RWPE2 (cell line): ENCODE results near the gene SNX10.

Experiments used
- ATAC-seq: fragments of 200-7000 bp; cut with Tn5 transposase; 3 replicates; pipeline ENCODE4 v1.9.1; 2021; ENCODE audit warnings: low read depth
- DNase-seq: peaks from one replicate; pipeline ENCODE4 v3.0.0-alpha.2; 2020; ENCODE audit warnings: low spot score
- H3K27ac ChIP-seq: fragments of 450-650 bp; 2 replicates; pipeline ENCODE4 v1.5.1; 2017; ENCODE audit warnings: mild to moderate bottlenecking; ENCODE audit not compliant: poor library complexity, severe bottlenecking
- H3K27me3 ChIP-seq: fragments of 250-450 bp; sonication (Bioruptor Pico); 2 replicates; pipeline ENCODE4 v1.5.1; 2021; ENCODE audit warnings: mild to moderate bottlenecking, moderate library complexity; ENCODE audit not compliant: insufficient read depth, poor library complexity, severe bottlenecking
- H3K36me3 ChIP-seq: fragments of 250-450 bp; sonication (Bioruptor Pico); 2 replicates; pipeline ENCODE4 v1.5.1; 2020; ENCODE audit warnings: low read depth, mild to moderate bottlenecking, moderate library complexity
- H3K4me1 ChIP-seq: fragments of 250-450 bp; sonication (Bioruptor Pico); 2 replicates; pipeline ENCODE4 v1.5.1; 2021; ENCODE audit warnings: mild to moderate bottlenecking, moderate library complexity; ENCODE audit not compliant: insufficient read depth, poor library complexity, severe bottlenecking
- H3K4me3 ChIP-seq: fragments of 250-450 bp; sonication (Bioruptor Pico); 2 replicates; pipeline ENCODE4 v1.5.1; 2021; ENCODE audit warnings: mild to moderate bottlenecking, moderate library complexity; ENCODE audit not compliant: severe bottlenecking
- H3K9me3 ChIP-seq: fragments of 250-450 bp; sonication (Bioruptor Pico); 2 replicates; pipeline ENCODE4 v1.5.1; 2021; ENCODE audit warnings: mild to moderate bottlenecking, moderate library complexity; ENCODE audit not compliant: severe bottlenecking
- TF ChIP-seq, protein P1 (sequence below): fragments of 450-650 bp; IDR thresholded peaks from one replicate; pipeline ENCODE4 v1.5.1; 2017; ENCODE audit warnings: mild to moderate bottlenecking, moderate library complexity; ENCODE audit not compliant: poor library complexity, severe bottlenecking

Gene SNX10

GRCh38 chr7:26291251-26291650 is 411 bp upstream of the SNX10 start:
- no peak overlapping the region for H3K27ac ChIP-seq
- no peaks in the 10 kb centered on the region for H3K36me3 ChIP-seq
- H3K4me1 ChIP-seq = peaks cover 3% of the 10 kb centered on the region
- H3K4me3 ChIP-seq = peak overlapping the region; percentile 73
- no peaks in the 10 kb centered on the region for H3K9me3 ChIP-seq
- TF ChIP-seq, protein P1, sequence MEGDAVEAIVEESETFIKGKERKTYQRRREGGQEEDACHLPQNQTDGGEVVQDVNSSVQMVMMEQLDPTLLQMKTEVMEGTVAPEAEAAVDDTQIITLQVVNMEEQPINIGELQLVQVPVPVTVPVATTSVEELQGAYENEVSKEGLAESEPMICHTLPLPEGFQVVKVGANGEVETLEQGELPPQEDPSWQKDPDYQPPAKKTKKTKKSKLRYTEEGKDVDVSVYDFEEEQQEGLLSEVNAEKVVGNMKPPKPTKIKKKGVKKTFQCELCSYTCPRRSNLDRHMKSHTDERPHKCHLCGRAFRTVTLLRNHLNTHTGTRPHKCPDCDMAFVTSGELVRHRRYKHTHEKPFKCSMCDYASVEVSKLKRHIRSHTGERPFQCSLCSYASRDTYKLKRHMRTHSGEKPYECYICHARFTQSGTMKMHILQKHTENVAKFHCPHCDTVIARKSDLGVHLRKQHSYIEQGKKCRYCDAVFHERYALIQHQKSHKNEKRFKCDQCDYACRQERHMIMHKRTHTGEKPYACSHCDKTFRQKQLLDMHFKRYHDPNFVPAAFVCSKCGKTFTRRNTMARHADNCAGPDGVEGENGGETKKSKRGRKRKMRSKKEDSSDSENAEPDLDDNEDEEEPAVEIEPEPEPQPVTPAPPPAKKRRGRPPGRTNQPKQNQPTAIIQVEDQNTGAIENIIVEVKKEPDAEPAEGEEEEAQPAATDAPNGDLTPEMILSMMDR = no peak
- H3K27me3 ChIP-seq = no peaks in the 10 kb centered on the region
- ATAC-seq (no peak), DNase-seq (no peak)

DNA sequence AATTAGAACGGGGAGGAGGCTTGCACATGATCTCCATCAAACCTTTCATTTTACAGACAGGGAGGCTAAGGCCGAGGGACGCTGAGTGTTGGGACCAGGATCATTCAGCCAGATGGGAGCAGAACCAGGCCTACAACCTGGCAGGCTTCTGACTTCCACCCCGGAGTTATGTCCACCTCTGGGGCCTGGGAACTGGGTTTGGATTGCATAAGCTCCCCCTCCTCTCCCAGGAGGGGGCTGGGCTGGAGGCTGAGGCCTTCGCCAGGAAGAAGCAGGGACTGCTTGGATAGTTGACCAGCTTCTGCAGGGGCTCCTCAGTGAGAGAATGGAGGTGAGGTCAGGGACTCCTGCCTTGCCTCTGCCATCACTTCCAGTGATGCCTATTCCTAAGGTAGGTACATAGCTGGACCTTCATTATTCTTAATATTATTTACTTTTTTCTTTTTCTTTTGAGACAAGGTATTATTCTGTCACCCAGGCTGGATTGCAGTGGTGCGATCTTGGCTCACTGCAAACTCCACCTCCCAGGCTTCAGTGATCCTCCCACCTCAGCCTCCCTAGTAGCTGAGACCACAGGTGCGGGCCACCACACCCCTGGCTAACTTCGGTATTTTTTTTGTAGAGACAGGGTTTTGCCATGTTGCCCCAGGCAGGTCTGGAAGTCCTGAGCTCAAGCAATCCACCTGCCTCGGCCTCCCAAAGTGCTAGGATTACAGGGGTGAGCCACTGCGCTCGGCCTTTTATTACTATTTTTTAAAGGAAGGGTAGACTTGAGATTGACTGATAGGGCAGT is 1.3 kb downstream of the SNX10 start:
- no peak for ATAC-seq
- H3K27me3 ChIP-seq = no peaks in the 10 kb centered on the region
- no peak overlapping the region for H3K27ac ChIP-seq
- H3K4me3 ChIP-seq = no peak overlapping the region
- TF ChIP-seq, protein P1 = no peak
- peaks cover 3% of the 10 kb centered on the region for H3K4me1 ChIP-seq
- DNase-seq = no peak
- H3K9me3 ChIP-seq = no peaks in the 10 kb centered on the region
- H3K36me3 ChIP-seq = no peaks in the 10 kb centered on the region

- Histone ChIP-seq H3K27ac (no peak overlapping the region), H3K4me3 (no peak overlapping the region), H3K4me1 (peaks cover 3% of the 10 kb centered on the region), H3K36me3 (no peaks in the 10 kb centered on the region), H3K9me3 (no peaks in the 10 kb centered on the region), H3K27me3 (no peaks in the 10 kb centered on the region)
- DNase-seq (no peak), ATAC-seq (no peak)
- TF ChIP-seq, protein P1 = no peak
These were observed 2.1 kb downstream of the SNX10 start for GRCh38 chr7:26293569-26294308.

DNA sequence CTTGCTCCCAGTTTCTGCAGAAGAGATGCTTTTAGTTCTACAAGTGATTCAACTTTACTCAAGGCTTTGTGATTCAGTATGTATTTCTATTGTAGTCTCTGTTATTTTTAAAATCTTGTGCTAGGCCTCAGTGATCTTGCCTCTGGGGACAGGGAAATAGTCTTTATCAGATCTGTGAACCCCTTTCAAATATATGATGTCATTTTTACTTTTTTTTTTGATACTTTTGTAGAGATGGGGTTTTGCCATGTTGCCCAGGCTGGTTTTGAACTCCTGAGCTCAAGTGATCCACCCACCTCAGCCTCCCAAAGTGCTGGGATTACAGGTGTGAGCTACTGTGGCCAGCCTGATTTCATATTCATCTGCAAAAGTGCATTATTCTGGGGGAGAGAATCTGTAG is 3.4 kb downstream of the SNX10 start:
- no peaks in the 10 kb centered on the region for H3K36me3 ChIP-seq
- no peak overlapping the region for H3K27ac ChIP-seq
- DNase-seq (no peak), ATAC-seq (no peak)
- peaks cover 3% of the 10 kb centered on the region for H3K4me1 ChIP-seq
- no peaks in the 10 kb centered on the region for H3K9me3 ChIP-seq
- H3K27me3 ChIP-seq = no peaks in the 10 kb centered on the region
- TF ChIP-seq, protein P1 = no peak
- no peak overlapping the region for H3K4me3 ChIP-seq
